ENCODE measurements around the gene KCNG4.

The KCNG4 gene

GRCh38 chr16:84262939-84263338, 23.1 kb upstream of the KCNG4 start:
- no peak for DNase-seq

GRCh38 chr16:84262031-84262430, 22.2 kb upstream of the KCNG4 start:
- no peak for DNase-seq

GRCh38 chr16:84260766-84261554, 21.1 kb upstream of the KCNG4 start:
- no peak for DNase-seq

GRCh38 chr16:84259691-84260090, 19.9 kb upstream of the KCNG4 start:
- DNase-seq: no peak

- DNase-seq: no peak
These were observed 18.5 kb upstream of the KCNG4 start for GRCh38 chr16:84258266-84258665.

- no peak for DNase-seq
These were observed 15.4 kb upstream of the KCNG4 start for GRCh38 chr16:84255050-84255810.

GRCh38 chr16:84254062-84254461, 14.2 kb upstream of the KCNG4 start:
- no peak for DNase-seq

- no peak for DNase-seq
These were observed 13.4 kb upstream of the KCNG4 start for GRCh38 chr16:84253173-84253572.

- DNase-seq: no peak
These were observed 12.4 kb upstream of the KCNG4 start for GRCh38 chr16:84252184-84252583.

- peak; percentile 80 for DNase-seq
These were observed 8.0 kb upstream of the KCNG4 start for GRCh38 chr16:84247844-84248243.

GRCh38 chr16:84247331-84247730, 7.5 kb upstream of the KCNG4 start:
- peak; percentile 58 for DNase-seq

- DNase-seq: no peak
These were observed 6.9 kb upstream of the KCNG4 start for GRCh38 chr16:84246679-84247077.

- no peak for DNase-seq
These were observed 6.3 kb upstream of the KCNG4 start for GRCh38 chr16:84245956-84246678.

GRCh38 chr16:84244728-84245127, 4.9 kb upstream of the KCNG4 start:
- no peak for DNase-seq

- DNase-seq: no peak
These were observed 3.9 kb upstream of the KCNG4 start for GRCh38 chr16:84243732-84244131.

- no peak for DNase-seq
These were observed 3.0 kb upstream of the KCNG4 start for GRCh38 chr16:84242839-84243238.

GRCh38 chr16:84241778-84242177, 2.0 kb upstream of the KCNG4 start:
- DNase-seq: no peak

GRCh38 chr16:84240455-84240854, 643 bp upstream of the KCNG4 start:
- no peak for DNase-seq

GRCh38 chr16:84239141-84239769, 557 bp downstream of the KCNG4 start:
- DNase-seq: no peak

- no peak for DNase-seq
These were observed 1.6 kb downstream of the KCNG4 start for GRCh38 chr16:84237994-84238750.

GRCh38 chr16:84236671-84237070, 3.1 kb downstream of the KCNG4 start:
- no peak for DNase-seq

Measured in EL (cell line).